H9 (cell line): ENCODE data around the gene RTP4. TPM values are rescaled to one million over a fixed set of nuclear protein-coding genes. Genes with fewer than 3 reads are reported as not detected.

Source experiments
- DNase-seq: peaks from one replicate; pipeline ENCODE4 v3.0.0-alpha.2; 2017
- H2AFZ ChIP-seq: one replicate; pipeline ENCODE4 v1.6.1; 2013; ENCODE audit warnings: mild to moderate bottlenecking, low read length, control low read depth, moderate library complexity
- H2AK5ac ChIP-seq: 2 replicates; pipeline ENCODE4 v1.6.1; 2013; ENCODE audit warnings: low read length, control low read depth, mixed read lengths; ENCODE audit not compliant: insufficient read length
- H2BK120ac ChIP-seq: one replicate; pipeline ENCODE4 v1.6.1; 2013; ENCODE audit warnings: low read depth, mild to moderate bottlenecking, low read length, control low read depth, inconsistent platforms; ENCODE audit not compliant: poor library complexity, severe bottlenecking
- H2BK12ac ChIP-seq: 2 replicates; pipeline ENCODE4 v1.6.1; 2013; ENCODE audit warnings: low read length, control low read depth, mixed read lengths, low read depth; ENCODE audit not compliant: insufficient read length
- H2BK15ac ChIP-seq: 2 replicates; pipeline ENCODE4 v1.6.1; 2013; ENCODE audit warnings: low read depth, low read length, control low read depth
- H2BK20ac ChIP-seq: one replicate; pipeline ENCODE4 v1.6.1; 2013; ENCODE audit warnings: low read depth, mild to moderate bottlenecking, low read length, control low read depth, inconsistent platforms; ENCODE audit not compliant: poor library complexity, severe bottlenecking
- H2BK5ac ChIP-seq: 2 replicates; pipeline ENCODE4 v1.6.1; 2013; ENCODE audit warnings: low read length, control low read depth, mixed read lengths; ENCODE audit not compliant: insufficient read length
- H3K14ac ChIP-seq: 2 replicates; pipeline ENCODE4 v1.6.1; 2013; ENCODE audit warnings: low read length, control low read depth; ENCODE audit not compliant: insufficient read depth
- H3K18ac ChIP-seq: 2 replicates; pipeline ENCODE4 v1.6.1; 2013; ENCODE audit warnings: low read depth, mild to moderate bottlenecking, mixed read lengths, low read length, control low read depth; ENCODE audit not compliant: insufficient read length
- H3K23ac ChIP-seq: 2 replicates; pipeline ENCODE4 v1.6.1; 2013; ENCODE audit warnings: low read length, control low read depth, mixed read lengths, low read depth; ENCODE audit not compliant: insufficient read length
- H3K23me2 ChIP-seq: 2 replicates; pipeline ENCODE4 v1.6.1; 2013; ENCODE audit warnings: low read depth, mild to moderate bottlenecking, mixed read lengths, low read length, control low read depth; ENCODE audit not compliant: insufficient read length, poor library complexity, severe bottlenecking
- H3K27ac ChIP-seq: 2 replicates; pipeline ENCODE4 v1.5.1; 2013; ENCODE audit warnings: low read length, control low read depth, mixed read lengths, low read depth; ENCODE audit not compliant: insufficient read length
- H3K27me3 ChIP-seq: 2 replicates; pipeline ENCODE4 v1.6.1; 2013; ENCODE audit warnings: low read length, control low read depth, inconsistent platforms; ENCODE audit not compliant: insufficient read depth
- H3K4ac ChIP-seq: 2 replicates; pipeline ENCODE4 v1.6.1; 2013; ENCODE audit warnings: low read depth, mild to moderate bottlenecking, control low read depth, inconsistent platforms, low read length, moderate library complexity
- H3K4me1 ChIP-seq: 2 replicates; pipeline ENCODE4 v1.6.1; 2013; ENCODE audit warnings: low read length, control low read depth, inconsistent platforms; ENCODE audit not compliant: insufficient read depth
- H3K4me2 ChIP-seq: 2 replicates; pipeline ENCODE4 v1.6.1; 2013; ENCODE audit warnings: low read length, control low read depth, mixed read lengths; ENCODE audit not compliant: insufficient read length, insufficient read depth
- H3K56ac ChIP-seq: 2 replicates; pipeline ENCODE4 v1.6.1; 2013; ENCODE audit warnings: low read depth, mild to moderate bottlenecking, mixed read lengths, low read length, control low read depth; ENCODE audit not compliant: insufficient read length
- H3K79me1 ChIP-seq: 2 replicates; pipeline ENCODE4 v1.6.1; 2013; ENCODE audit warnings: low read depth, mild to moderate bottlenecking, moderate library complexity, low read length, control low read depth, inconsistent platforms; ENCODE audit not compliant: insufficient read depth, poor library complexity, severe bottlenecking
- H3K79me2 ChIP-seq: 2 replicates; pipeline ENCODE4 v1.6.1; 2013; ENCODE audit warnings: low read length, control low read depth, inconsistent platforms; ENCODE audit not compliant: insufficient read depth
- H3K9ac ChIP-seq: 2 replicates; pipeline ENCODE4 v1.6.1; 2013; ENCODE audit warnings: low read length, control low read depth, mixed read lengths; ENCODE audit not compliant: insufficient read length; ENCODE audit errors: extremely low read depth
- H3K9me3 ChIP-seq: one replicate; pipeline ENCODE4 v1.6.1; 2013; ENCODE audit warnings: low read depth, low read length, inconsistent platforms; ENCODE audit not compliant: control insufficient read depth
- H3T11ph ChIP-seq: one replicate; pipeline ENCODE4 v1.6.1; 2013; ENCODE audit warnings: mild to moderate bottlenecking, low read length, control low read depth, inconsistent platforms
- H4K20me1 ChIP-seq: one replicate; pipeline ENCODE4 v1.6.1; 2013; ENCODE audit not compliant: control insufficient read depth, insufficient read length, insufficient read depth
- H4K5ac ChIP-seq: 2 replicates; pipeline ENCODE4 v1.6.1; 2013; ENCODE audit warnings: low read depth, mild to moderate bottlenecking, mixed read lengths, low read length, control low read depth; ENCODE audit not compliant: insufficient read length
- H4K8ac ChIP-seq: replicated peaks from 2 replicates; pipeline ENCODE4 v1.6.1; 2013; ENCODE audit warnings: low read length, control low read depth, mixed read lengths, low read depth; ENCODE audit not compliant: insufficient read length
- H4K91ac ChIP-seq: 2 replicates; pipeline ENCODE4 v1.6.1; 2013; ENCODE audit warnings: low read depth, mild to moderate bottlenecking, moderate library complexity, mixed read lengths, low read length, control low read depth; ENCODE audit not compliant: insufficient read length
- H3K27ac Mint-ChIP-seq, 3 experiments: 2 replicates in 2 of 3; 3 replicates in 1 of 3; pipeline ENCODE4 v1.8.0; 2020 to 2021; ENCODE audit warnings: mixed read lengths in 3 of 3, mild to moderate bottlenecking in 1 of 3, moderate library complexity in 1 of 3
- H3K27me3 Mint-ChIP-seq: 2 replicates; pipeline ENCODE4 v1.8.0; 2021; ENCODE audit warnings: low read depth, mild to moderate bottlenecking, moderate library complexity, mixed read lengths
- H3K36me3 Mint-ChIP-seq, 3 experiments: 2 replicates in 2 of 3; 3 replicates in 1 of 3; pipeline ENCODE4 v1.8.0; 2020 to 2021; ENCODE audit warnings: low read depth in 3 of 3, mixed read lengths in 3 of 3; ENCODE audit not compliant: insufficient read depth in 1 of 3
- H3K4me1 Mint-ChIP-seq, 2 experiments: 2 replicates each; pipeline ENCODE4 v1.8.0; 2020; ENCODE audit warnings: mixed read lengths in 2 of 2
- H3K4me3 Mint-ChIP-seq, 2 experiments: 2 replicates in 1 of 2; 3 replicates in 1 of 2; pipeline ENCODE4 v1.8.0; 2020 to 2021; ENCODE audit warnings: mild to moderate bottlenecking in 2 of 2, mixed read lengths in 2 of 2, moderate library complexity in 1 of 2
- H3K9me3 Mint-ChIP-seq, 2 experiments: 2 replicates in 1 of 2; 3 replicates in 1 of 2; pipeline ENCODE4 v1.8.0; 2020; ENCODE audit warnings: mild to moderate bottlenecking in 2 of 2, mixed read lengths in 2 of 2, moderate library complexity in 1 of 2
- CTCF ChIP-seq: fragments of 200-600 bp; sonication (generic); conservative IDR thresholded peaks from 3 replicates; pipeline ENCODE4 v1.8.0; 2021; ENCODE audit warnings: antibody characterized with exemption, mild to moderate bottlenecking
- whole genome bisulfite sequencing: extraction: QIAGEN DNeasy Blood & Tissue Kit; methylation state at CpG from one replicate; pipeline ENCODE4 v1.1.7; 2013; ENCODE audit warnings: missing lambda C conversion rate, low lambda C conversion rate, mixed read lengths; ENCODE audit not compliant: insufficient read length; ENCODE audit errors: extremely low coverage; 5-methylcytosine and 5-hydroxymethylcytosine counted together
- total RNA-seq: library from RNA; stranded (reverse); gene quantifications from 2 replicates; pipeline ENCODE4 v1.2.1, GENCODE V29; 2021

RTP4 gene
- total RNA-seq, 1 experiment from 2014 or later = not detected

DNA sequence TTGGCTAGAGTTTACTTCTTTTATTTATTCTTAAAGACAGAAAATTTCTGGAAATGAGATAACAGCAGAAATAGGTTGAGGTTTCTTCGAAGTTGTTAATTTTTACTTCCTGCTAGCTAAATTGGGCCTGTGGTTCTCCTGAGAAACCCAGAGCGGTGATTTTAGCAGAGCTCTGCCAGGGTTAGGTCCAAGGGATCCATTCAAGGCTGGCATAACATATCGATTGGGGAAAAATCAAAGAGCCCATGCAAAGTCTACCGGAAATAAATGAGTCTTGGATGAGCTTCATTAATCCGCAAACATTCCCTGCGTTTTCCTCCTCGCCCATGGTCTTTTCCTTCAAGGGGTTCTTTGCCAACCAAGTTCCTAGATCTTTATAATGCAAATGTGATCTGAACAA lies 45.9 kb upstream of the RTP4 start:
- no peak overlapping the region for H2AFZ ChIP-seq
- no peak overlapping the region for H3K4me2 ChIP-seq
- no peaks in the 10 kb centered on the region for H3K79me1 ChIP-seq
- H3T11ph ChIP-seq = no peak overlapping the region
- DNase-seq = no peak
- no peak overlapping the region for H3K23ac ChIP-seq
- H4K5ac ChIP-seq = no peak overlapping the region
- H3K9ac ChIP-seq = no peak overlapping the region
- no peak overlapping the region for H2BK20ac ChIP-seq
- no peak for TF ChIP-seq CTCF
- H3K4me3 Mint-ChIP-seq = no peak overlapping the region
- no peak overlapping the region for H2BK120ac ChIP-seq
- no CpG with 5 or more reads among the region's 7 CpGs for WGBS
- no peak overlapping the region for H4K91ac ChIP-seq
- H2AK5ac ChIP-seq = no peak overlapping the region
- H3K9me3 ChIP-seq = no peaks in the 10 kb centered on the region
- peaks cover 4% of the 10 kb centered on the region; the same call in 1 of the 2 replicates for H3K4me1 ChIP-seq
- H3K18ac ChIP-seq = no peak overlapping the region
- no peak overlapping the region for H3K4ac ChIP-seq
- H3K23me2 ChIP-seq = no peaks in the 10 kb centered on the region
- no peak overlapping the region for H2BK5ac ChIP-seq
- H3K27ac Mint-ChIP-seq = no peak overlapping the region
- H3K14ac ChIP-seq = no peak overlapping the region
- H2BK12ac ChIP-seq = no peak overlapping the region
- H3K36me3 Mint-ChIP-seq = no peaks in the 10 kb centered on the region; a peak in 1 of 7 replicates
- no peaks in the 10 kb centered on the region for H4K20me1 ChIP-seq
- H3K27me3 Mint-ChIP-seq = no peaks in the 10 kb centered on the region
- no peak overlapping the region for H3K56ac ChIP-seq
- no peak overlapping the region for H2BK15ac ChIP-seq
- no peaks in the 10 kb centered on the region for H3K79me2 ChIP-seq
- H3K9me3 Mint-ChIP-seq = no peaks in the 10 kb centered on the region
- H3K27ac ChIP-seq = no peak overlapping the region
- H3K4me1 Mint-ChIP-seq = peaks cover 12 to 22% of the 10 kb centered on the region in 2 experiments
- no peaks in the 10 kb centered on the region for H3K27me3 ChIP-seq
- H4K8ac ChIP-seq = no peak overlapping the region
